Stimulated activated effector memory CD8-positive, alpha-beta T cell treated with anti-CD3 and anti-CD28 coated beads, Interleukin-12 subunit alpha, Interleukin-12 subunit beta, amount 100 ng/mL, for 72 hours (primary cell): ENCODE data around the gene TBXA2R.

Experiments
- ATAC-seq: fragments of 150-1000 bp; cut with Tn5 transposase; 2 replicates; pipeline ENCODE4 v1.10.0; 2021
- DNase-seq, 2 donors: peaks; one replicate each; pipeline ENCODE4 v3.0.0; 2021 to 2022; ENCODE audit warnings: low spot score in 2 of 2
- H3K27ac Mint-ChIP-seq: one replicate; pipeline ENCODE4 v1.8.0; 2022; ENCODE audit warnings: mild to moderate bottlenecking, mixed read lengths
- H3K36me3 Mint-ChIP-seq: one replicate; pipeline ENCODE4 v1.8.0; 2022; ENCODE audit warnings: mild to moderate bottlenecking, mixed read lengths
- H3K4me1 Mint-ChIP-seq: one replicate; pipeline ENCODE4 v1.8.0; 2022; ENCODE audit warnings: mixed read lengths
- H3K4me3 Mint-ChIP-seq: one replicate; pipeline ENCODE4 v1.8.0; 2022; ENCODE audit warnings: mild to moderate bottlenecking, mixed read lengths
- H3K9me3 Mint-ChIP-seq: one replicate; pipeline ENCODE4 v1.8.0; 2022; ENCODE audit warnings: mixed read lengths

Gene TBXA2R

GRCh38 chr19:3607303-3608078 is 816 bp upstream of the TBXA2R start:
- Mint-ChIP-seq H3K4me1 (peaks cover 10% of the 10 kb centered on the region), H3K36me3 (peaks cover 11% of the 10 kb centered on the region), H3K27ac (peak overlapping the region; percentile 7), H3K9me3 (no peaks in the 10 kb centered on the region), H3K4me3 (no peak overlapping the region)
- no peak for ATAC-seq
- no peak for DNase-seq

GRCh38 chr19:3606174-3606689 is 443 bp downstream of the TBXA2R start:
- peaks cover 10% of the 10 kb centered on the region for H3K4me1 Mint-ChIP-seq
- H3K27ac Mint-ChIP-seq, result no peak overlapping the region
- DNase-seq (no peak), ATAC-seq (peak; percentile 69)
- no peaks in the 10 kb centered on the region for H3K9me3 Mint-ChIP-seq
- peaks cover 4% of the 10 kb centered on the region for H3K36me3 Mint-ChIP-seq
- H3K4me3 Mint-ChIP-seq, result no peak overlapping the region

- no peak for DNase-seq
- Mint-ChIP-seq H3K4me1 (peaks cover 10% of the 10 kb centered on the region), H3K27ac (no peak overlapping the region), H3K9me3 (no peaks in the 10 kb centered on the region), H3K4me3 (no peak overlapping the region), H3K36me3 (peaks cover 4% of the 10 kb centered on the region)
- ATAC-seq, result no peak
These were observed 905 bp downstream of the TBXA2R start for GRCh38 chr19:3605770-3606169.

- Mint-ChIP-seq H3K27ac (no peak overlapping the region), H3K4me3 (no peak overlapping the region), H3K36me3 (peaks cover 4% of the 10 kb centered on the region), H3K4me1 (peaks cover 10% of the 10 kb centered on the region), H3K9me3 (no peaks in the 10 kb centered on the region)
- ATAC-seq (no peak), DNase-seq (no peak)
These were observed 1.3 kb downstream of the TBXA2R start for GRCh38 chr19:3605361-3605760.

GRCh38 chr19:3604987-3605343 is 1.7 kb downstream of the TBXA2R start:
- Mint-ChIP-seq H3K4me1 (peaks cover 10% of the 10 kb centered on the region), H3K9me3 (no peaks in the 10 kb centered on the region), H3K4me3 (no peak overlapping the region), H3K36me3 (peaks cover under 1% of the 10 kb centered on the region), H3K27ac (no peak overlapping the region)
- DNase-seq (no peak), ATAC-seq (peak; percentile 58)

- H3K4me3 Mint-ChIP-seq, result no peak overlapping the region
These were observed 2.3 kb downstream of the TBXA2R start for GRCh38 chr19:3604227-3604986.

GRCh38 chr19:3603121-3603811 is 3.4 kb downstream of the TBXA2R start:
- no peaks in the 10 kb centered on the region for H3K9me3 Mint-ChIP-seq
- peaks cover 8% of the 10 kb centered on the region for H3K4me1 Mint-ChIP-seq
- DNase-seq (no peak), ATAC-seq (no peak)
- H3K36me3 Mint-ChIP-seq, result no peaks in the 10 kb centered on the region
- no peak overlapping the region for H3K27ac Mint-ChIP-seq
- no peak overlapping the region for H3K4me3 Mint-ChIP-seq

More at GRCh38 chr19:3604227-3604986, 2.3 kb downstream of the TBXA2R start:
- DNase-seq, result peak in 1 of 2 donors; percentile 64
- peaks cover 10% of the 10 kb centered on the region for H3K4me1 Mint-ChIP-seq
- no peak overlapping the region for H3K27ac Mint-ChIP-seq
- no peaks in the 10 kb centered on the region for H3K36me3 Mint-ChIP-seq
- H3K9me3 Mint-ChIP-seq, result no peaks in the 10 kb centered on the region
- peak; percentile 17 for ATAC-seq

GRCh38 chr19:3601021-3601420 is 5.7 kb downstream of the TBXA2R start:
- Mint-ChIP-seq H3K4me3 (no peak overlapping the region), H3K36me3 (no peaks in the 10 kb centered on the region), H3K4me1 (no peaks in the 10 kb centered on the region), H3K27ac (no peak overlapping the region), H3K9me3 (no peaks in the 10 kb centered on the region)
- DNase-seq, result no peak
- no peak for ATAC-seq

- DNase-seq (no peak), ATAC-seq (no peak)
- Mint-ChIP-seq H3K4me1 (no peaks in the 10 kb centered on the region), H3K27ac (no peak overlapping the region), H3K36me3 (no peaks in the 10 kb centered on the region), H3K4me3 (no peak overlapping the region), H3K9me3 (no peaks in the 10 kb centered on the region)
These were observed 6.9 kb downstream of the TBXA2R start for GRCh38 chr19:3599776-3600187.

- Mint-ChIP-seq H3K4me3 (no peak overlapping the region), H3K4me1 (no peaks in the 10 kb centered on the region), H3K27ac (no peak overlapping the region), H3K9me3 (no peaks in the 10 kb centered on the region), H3K36me3 (no peaks in the 10 kb centered on the region)
- DNase-seq (no peak), ATAC-seq (no peak)
These were observed 11.1 kb downstream of the TBXA2R start for GRCh38 chr19:3595521-3596061.

- H3K9me3 Mint-ChIP-seq, result no peaks in the 10 kb centered on the region
- H3K4me3 Mint-ChIP-seq, result no peak overlapping the region
- no peak for ATAC-seq
- no peaks in the 10 kb centered on the region for H3K36me3 Mint-ChIP-seq
- no peak overlapping the region for H3K27ac Mint-ChIP-seq
- H3K4me1 Mint-ChIP-seq, result no peaks in the 10 kb centered on the region
- no peak for DNase-seq
These were observed 13.5 kb downstream of the TBXA2R start for GRCh38 chr19:3593156-3593555.

- ATAC-seq, result no peak
- Mint-ChIP-seq H3K9me3 (no peaks in the 10 kb centered on the region), H3K36me3 (no peaks in the 10 kb centered on the region), H3K4me3 (no peak overlapping the region), H3K27ac (no peak overlapping the region), H3K4me1 (no peaks in the 10 kb centered on the region)
- DNase-seq, result no peak
These were observed 14.6 kb downstream of the TBXA2R start for GRCh38 chr19:3591876-3592613.

- Mint-ChIP-seq H3K27ac (no peak overlapping the region), H3K36me3 (no peaks in the 10 kb centered on the region)
- no peak for ATAC-seq
These were observed 15.6 kb downstream of the TBXA2R start for GRCh38 chr19:3590991-3591659.

GRCh38 chr19:3589949-3590348 is 16.7 kb downstream of the TBXA2R start:
- Mint-ChIP-seq H3K4me1 (no peaks in the 10 kb centered on the region), H3K9me3 (no peaks in the 10 kb centered on the region), H3K36me3 (no peaks in the 10 kb centered on the region), H3K27ac (no peak overlapping the region), H3K4me3 (no peak overlapping the region)
- ATAC-seq, result no peak
- DNase-seq, result no peak

More at GRCh38 chr19:3590991-3591659, 15.6 kb downstream of the TBXA2R start:
- Mint-ChIP-seq H3K4me1 (no peaks in the 10 kb centered on the region), H3K9me3 (no peaks in the 10 kb centered on the region), H3K4me3 (no peak overlapping the region)
- no peak for DNase-seq
